Prostate gland (tissue), 2 donors: ENCODE results near the gene PLEKHH1.

Source experiments
- POLR2A ChIP-seq: fragments of 450-650 bp; IDR thresholded peaks from one replicate; pipeline ENCODE4 v1.6.1; 2016; ENCODE audit warnings: antibody characterized with exemption, mild to moderate bottlenecking
- POLR2AphosphoS5 ChIP-seq: sonication (generic); formaldehyde crosslinking; IDR thresholded peaks from one replicate; pipeline ENCODE4 v1.6.1; 2017; ENCODE audit warnings: antibody characterized with exemption
- TF ChIP-seq, protein P1 (sequence below), 4 experiments: fragments of 200-600 bp in 2 of 4; fragments of 450-650 bp in 2 of 4; sonication (generic) in 2 of 4; IDR thresholded peaks; 1 replicate in 3 of 4; 2 replicates in 1 of 4; pipeline ENCODE4 v1.5.1; 2016 to 2019; ENCODE audit warnings: antibody characterized with exemption in 4 of 4, mild to moderate bottlenecking in 2 of 4, moderate library complexity in 2 of 4

DNA sequence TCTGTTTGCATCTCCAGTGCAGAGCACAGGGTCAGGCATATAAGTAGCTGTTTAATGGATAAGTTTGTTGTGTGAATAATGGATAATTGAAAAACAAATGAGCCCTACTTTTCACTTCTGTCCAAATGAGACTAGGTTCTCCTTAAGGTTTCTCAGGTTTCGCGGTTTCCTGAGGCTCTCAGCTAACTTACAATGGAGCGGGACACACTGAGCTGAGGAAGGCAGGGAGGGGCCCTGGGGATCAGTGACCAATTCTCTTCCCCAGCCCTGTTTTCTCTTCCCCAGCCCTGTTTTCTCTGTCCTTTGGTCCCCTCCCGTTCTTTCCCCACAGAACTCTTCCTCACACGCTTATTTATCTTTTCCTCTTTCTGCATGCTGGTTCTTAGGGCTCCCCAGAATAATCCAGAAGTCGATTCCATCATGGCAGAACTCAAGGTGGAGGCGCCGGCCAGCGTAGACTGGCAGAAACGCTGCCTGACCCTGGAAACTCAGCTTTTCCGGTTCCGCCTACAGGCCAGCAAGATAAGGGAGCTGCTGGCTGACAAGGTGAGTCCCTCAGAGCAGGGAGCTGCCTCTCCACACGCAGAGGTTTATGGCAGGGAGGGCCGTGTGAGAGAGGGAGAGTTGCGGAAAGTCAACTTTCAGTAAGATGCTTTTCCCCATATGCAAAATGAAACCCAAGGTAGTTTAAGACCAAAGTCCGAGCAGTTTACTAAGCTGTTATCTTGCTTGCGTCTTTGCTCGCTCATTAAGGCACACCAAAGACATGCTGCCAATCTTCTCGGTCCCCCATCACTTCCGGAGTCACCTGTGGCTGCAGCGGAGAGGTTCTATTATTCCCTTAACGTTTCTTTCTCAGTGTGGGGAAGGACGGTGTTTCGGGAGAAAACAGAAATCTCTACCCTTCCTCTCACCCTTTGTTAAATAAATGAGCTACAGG, 8.6 kb downstream of the PLEKHH1 start:
- TF ChIP-seq, protein P1, sequence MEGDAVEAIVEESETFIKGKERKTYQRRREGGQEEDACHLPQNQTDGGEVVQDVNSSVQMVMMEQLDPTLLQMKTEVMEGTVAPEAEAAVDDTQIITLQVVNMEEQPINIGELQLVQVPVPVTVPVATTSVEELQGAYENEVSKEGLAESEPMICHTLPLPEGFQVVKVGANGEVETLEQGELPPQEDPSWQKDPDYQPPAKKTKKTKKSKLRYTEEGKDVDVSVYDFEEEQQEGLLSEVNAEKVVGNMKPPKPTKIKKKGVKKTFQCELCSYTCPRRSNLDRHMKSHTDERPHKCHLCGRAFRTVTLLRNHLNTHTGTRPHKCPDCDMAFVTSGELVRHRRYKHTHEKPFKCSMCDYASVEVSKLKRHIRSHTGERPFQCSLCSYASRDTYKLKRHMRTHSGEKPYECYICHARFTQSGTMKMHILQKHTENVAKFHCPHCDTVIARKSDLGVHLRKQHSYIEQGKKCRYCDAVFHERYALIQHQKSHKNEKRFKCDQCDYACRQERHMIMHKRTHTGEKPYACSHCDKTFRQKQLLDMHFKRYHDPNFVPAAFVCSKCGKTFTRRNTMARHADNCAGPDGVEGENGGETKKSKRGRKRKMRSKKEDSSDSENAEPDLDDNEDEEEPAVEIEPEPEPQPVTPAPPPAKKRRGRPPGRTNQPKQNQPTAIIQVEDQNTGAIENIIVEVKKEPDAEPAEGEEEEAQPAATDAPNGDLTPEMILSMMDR (IDR thresholded peaks at IDR 0.05): no peak
- TF ChIP-seq POLR2A (no peak), POLR2AphosphoS5 (no peak)
